H54 (cell line): ENCODE results near the gene RSPH3.
"Not testable (repeated sequence)": the region's sequence is repeated elsewhere in the genome, so short reads cannot be mapped to it uniquely, and the experiment has no call there.

Source experiments
- DNase-seq: peaks from one replicate; pipeline ENCODE4 v3.0.0; 2011; ENCODE audit warnings: low spot score, mixed read lengths; ENCODE audit not compliant: insufficient read length
- FAIRE-seq: peaks from 3 replicates; lab custom pipeline; 2011; peaks lifted over from hg19 to GRCh38; lab: Jason Lieb, UNC
- POLR2A ChIP-seq: IDR thresholded peaks from 2 replicates; pipeline ENCODE4 v1.6.1; 2011; ENCODE audit warnings: low read depth, mild to moderate bottlenecking, low read length

Gene RSPH3

GRCh38 chr6:158972241-158973233, 27.5 kb downstream of the RSPH3 start:
- FAIRE-seq = no peak
- no peak for DNase-seq

GRCh38 chr6:158970640-158971275, 29.2 kb downstream of the RSPH3 start:
- FAIRE-seq (no peak), DNase-seq (no peak)
- TF ChIP-seq POLR2A = no peak

More at GRCh38 chr6:158972241-158973233, 27.5 kb downstream of the RSPH3 start:
- TF ChIP-seq POLR2A = no peak

- no peak for TF ChIP-seq POLR2A
- FAIRE-seq = no peak
- DNase-seq = no peak
Measured at GRCh38 chr6:158969148-158969547, 30.9 kb downstream of the RSPH3 start.

- FAIRE-seq (no peak), DNase-seq (no peak)
- TF ChIP-seq POLR2A = no peak
Measured at GRCh38 chr6:158963020-158963808, 36.8 kb downstream of the RSPH3 start.

GRCh38 chr6:158962371-158962770, 37.6 kb downstream of the RSPH3 start:
- FAIRE-seq = no peak
- DNase-seq = no peak
- no peak for TF ChIP-seq POLR2A

GRCh38 chr6:158960026-158960425, 40.0 kb downstream of the RSPH3 start:
- FAIRE-seq (no peak), DNase-seq (no peak)
- no peak for TF ChIP-seq POLR2A

- FAIRE-seq (no peak), DNase-seq (no peak)
- TF ChIP-seq POLR2A = no peak
Measured at GRCh38 chr6:158959552-158959951, 40.5 kb downstream of the RSPH3 start.

- no peak for DNase-seq
- no peak for TF ChIP-seq POLR2A
- no peak for FAIRE-seq
Measured at GRCh38 chr6:158958504-158959386, 41.3 kb downstream of the RSPH3 start.

GRCh38 chr6:158955255-158955654, 44.7 kb downstream of the RSPH3 start:
- DNase-seq = no peak
- no peak for TF ChIP-seq POLR2A
- no peak for FAIRE-seq

GRCh38 chr6:158954753-158955152, 45.2 kb downstream of the RSPH3 start:
- no peak for FAIRE-seq
- no peak for TF ChIP-seq POLR2A
- DNase-seq = no peak

- not testable (repeated sequence) for DNase-seq, FAIRE-seq
Measured at GRCh38 chr6:158952011-158952410, 48.0 kb downstream of the RSPH3 start.

- DNase-seq, FAIRE-seq: not testable (repeated sequence)
Measured at GRCh38 chr6:158951565-158951964, 48.4 kb downstream of the RSPH3 start.

GRCh38 chr6:158947284-158947683, 52.7 kb downstream of the RSPH3 start:
- no peak for DNase-seq
- FAIRE-seq = no peak
- TF ChIP-seq POLR2A = no peak
